ENCODE measurements around the gene ADH5.
"Not testable (repeated sequence)": the region's sequence is repeated elsewhere in the genome, so short reads cannot be mapped to it uniquely, and the experiment has no call there.

The ADH5 gene

DNA sequence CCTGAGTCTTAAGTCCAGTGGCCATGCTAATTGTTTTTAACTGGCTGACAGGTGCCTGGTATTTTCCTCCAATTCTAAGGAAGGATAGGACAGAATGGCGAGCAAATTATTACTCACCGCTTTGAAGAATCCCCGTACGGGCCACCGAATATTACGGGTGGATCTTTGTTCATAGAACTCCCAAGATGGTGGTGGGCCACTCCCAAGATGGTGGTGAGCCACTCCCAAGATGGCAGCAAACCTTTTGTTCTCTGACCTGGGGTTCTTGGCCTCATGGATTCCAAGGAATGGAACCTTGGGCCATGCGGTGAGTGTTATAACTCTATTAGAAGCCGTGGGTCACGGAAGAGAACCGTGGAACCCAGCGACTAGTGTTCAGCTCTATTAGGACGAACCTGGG, 20.7 kb upstream of the ADH5 start:
- H3K9me3 ChIP-seq (ENCODE audit: insufficient read depth, low read depth, low read length); H3K36me3 ChIP-seq (ENCODE audit: insufficient read depth, low read length); H3K4me1 ChIP-seq (ENCODE audit: insufficient read depth, low read length); H3K4me3 ChIP-seq (ENCODE audit: low read length); H3K27me3 ChIP-seq (ENCODE audit: insufficient read depth, low read length); H3K27ac ChIP-seq (ENCODE audit: low read depth, low read length); H3K9ac ChIP-seq (ENCODE audit: low read depth, low read length): not testable (repeated sequence)
- WGBS, result 88% methylated on average over 12 of the region's 12 CpGs

DNA sequence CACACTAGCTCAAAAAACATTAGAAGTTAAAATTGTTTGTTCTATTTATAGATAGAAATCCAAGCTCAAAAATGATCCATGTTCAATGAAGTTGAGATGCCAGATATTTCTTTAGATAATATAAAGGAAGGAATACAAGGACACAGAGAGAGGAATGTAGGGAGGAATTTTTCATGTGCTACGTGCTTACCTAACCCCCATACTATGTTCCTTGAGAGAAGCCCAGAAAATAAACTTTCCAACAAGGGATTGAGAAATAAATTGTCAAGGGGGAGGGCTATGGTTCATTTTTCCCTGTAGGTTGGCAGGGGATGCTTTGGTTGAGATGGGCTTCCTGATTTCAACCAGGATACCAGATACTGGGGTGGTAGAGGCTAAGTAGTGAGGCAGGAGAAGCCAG, 15.6 kb upstream of the ADH5 start:
- Histone ChIP-seq H3K27ac (ENCODE audit: low read depth, low read length) (no peak overlapping the region), H3K4me1 (ENCODE audit: insufficient read depth, low read length) (no peaks in the 10 kb centered on the region), H3K4me3 (ENCODE audit: low read length) (no peak overlapping the region), H3K27me3 (ENCODE audit: insufficient read depth, low read length) (no peaks in the 10 kb centered on the region), H3K9me3 (ENCODE audit: insufficient read depth, low read depth, low read length) (peaks cover 5% of the 10 kb centered on the region; the same call in 1 of the 2 replicates), H3K9ac (ENCODE audit: low read depth, low read length) (no peak overlapping the region), H3K36me3 (ENCODE audit: insufficient read depth, low read length) (peaks cover 3% of the 10 kb centered on the region; the same call in 1 of the 2 replicates)
- no CpG with 5 or more reads among the region's 1 CpG for WGBS

- Histone ChIP-seq H3K36me3 (ENCODE audit: insufficient read depth, low read length) (peaks cover 3% of the 10 kb centered on the region; the same call in 1 of the 2 replicates), H3K27ac (ENCODE audit: low read depth, low read length) (no peak overlapping the region)
Observed at GRCh38 chr4:99103166-99103565, 14.6 kb upstream of the ADH5 start.

DNA sequence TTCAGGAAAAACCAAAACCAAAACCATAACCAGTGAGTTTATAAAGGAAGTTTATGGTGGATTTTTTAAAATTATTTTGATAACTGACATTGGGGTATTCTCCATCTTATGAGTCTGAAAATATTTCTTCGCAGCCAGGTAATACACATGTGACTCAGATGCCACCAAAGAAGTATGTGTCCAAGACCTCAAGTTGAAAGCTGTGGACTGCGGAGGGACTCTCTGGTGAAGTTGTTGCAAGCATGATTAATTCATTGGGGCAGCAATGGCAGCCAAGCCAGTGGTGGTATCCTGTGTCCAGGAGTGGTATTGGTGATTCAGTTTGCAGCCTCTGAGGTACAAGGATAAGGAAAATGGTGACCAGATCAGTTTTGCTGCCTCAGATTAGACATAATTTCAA, 14.0 kb upstream of the ADH5 start:
- Histone ChIP-seq H3K36me3 (ENCODE audit: insufficient read depth, low read length) (peaks cover 3% of the 10 kb centered on the region; the same call in 1 of the 2 replicates), H3K9ac (ENCODE audit: low read depth, low read length) (no peak overlapping the region), H3K27me3 (ENCODE audit: insufficient read depth, low read length) (no peaks in the 10 kb centered on the region), H3K4me1 (ENCODE audit: insufficient read depth, low read length) (no peaks in the 10 kb centered on the region), H3K4me3 (ENCODE audit: low read length) (no peak overlapping the region), H3K27ac (ENCODE audit: low read depth, low read length) (no peak overlapping the region), H3K9me3 (ENCODE audit: insufficient read depth, low read depth, low read length) (peaks cover 5% of the 10 kb centered on the region; the same call in 1 of the 2 replicates)
- 97% methylated on average over 2 of the region's 2 CpGs for WGBS

More at GRCh38 chr4:99103166-99103565, 14.6 kb upstream of the ADH5 start:
- H3K4me3 ChIP-seq (ENCODE audit: low read length), result no peak overlapping the region
- H3K4me1 ChIP-seq (ENCODE audit: insufficient read depth, low read length), result no peaks in the 10 kb centered on the region
- peaks cover 5% of the 10 kb centered on the region; the same call in 1 of the 2 replicates for H3K9me3 ChIP-seq (ENCODE audit: insufficient read depth, low read depth, low read length)
- no peak overlapping the region for H3K9ac ChIP-seq (ENCODE audit: low read depth, low read length)
- no peaks in the 10 kb centered on the region for H3K27me3 ChIP-seq (ENCODE audit: insufficient read depth, low read length)

- H3K36me3 ChIP-seq (ENCODE audit: insufficient read depth, low read length), result peaks cover 3% of the 10 kb centered on the region; the same call in 1 of the 2 replicates
- H3K27ac ChIP-seq (ENCODE audit: low read depth, low read length), result no peak overlapping the region
- H3K4me1 ChIP-seq (ENCODE audit: insufficient read depth, low read length), result no peaks in the 10 kb centered on the region
- WGBS, result no CpG with 5 or more reads among the region's 1 CpG
- no peak overlapping the region for H3K4me3 ChIP-seq (ENCODE audit: low read length)
- no peak overlapping the region for H3K9ac ChIP-seq (ENCODE audit: low read depth, low read length)
- H3K9me3 ChIP-seq (ENCODE audit: insufficient read depth, low read depth, low read length), result peaks cover 5% of the 10 kb centered on the region; the same call in 1 of the 2 replicates
- H3K27me3 ChIP-seq (ENCODE audit: insufficient read depth, low read length), result no peaks in the 10 kb centered on the region
Observed at GRCh38 chr4:99100876-99101275, 12.3 kb upstream of the ADH5 start.

GRCh38 chr4:99099814-99100213, 11.2 kb upstream of the ADH5 start:
- H3K9me3 ChIP-seq (ENCODE audit: insufficient read depth, low read depth, low read length), result not testable (repeated sequence)
- 77% methylated on average over 5 of the region's 5 CpGs for WGBS

DNA sequence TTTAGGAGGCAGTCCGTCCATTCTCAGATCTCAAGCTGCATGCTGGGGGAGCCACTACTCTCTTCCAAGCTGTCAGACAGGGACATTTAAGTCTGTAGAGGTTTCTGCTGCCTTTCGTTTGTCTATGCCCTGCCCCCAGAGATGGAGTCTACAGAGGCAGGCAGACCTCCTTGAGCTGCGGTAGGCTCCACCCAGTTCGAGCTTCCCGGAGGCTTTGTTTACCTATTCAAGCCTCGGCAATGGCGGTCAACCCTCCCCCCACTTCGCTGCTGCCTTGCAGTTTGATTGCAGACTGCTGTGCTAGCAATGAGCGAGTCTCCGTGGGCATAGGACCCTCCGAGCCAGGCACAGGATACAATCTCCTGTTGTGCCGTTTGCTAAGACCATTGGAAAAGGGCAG, 10.7 kb upstream of the ADH5 start:
- Histone ChIP-seq H3K4me1 (ENCODE audit: insufficient read depth, low read length) (no peaks in the 10 kb centered on the region), H3K4me3 (ENCODE audit: low read length) (no peak overlapping the region), H3K9ac (ENCODE audit: low read depth, low read length) (no peak overlapping the region), H3K27ac (ENCODE audit: low read depth, low read length) (no peak overlapping the region), H3K36me3 (ENCODE audit: insufficient read depth, low read length) (peaks cover 3% of the 10 kb centered on the region; the same call in 1 of the 2 replicates), H3K27me3 (ENCODE audit: insufficient read depth, low read length) (no peaks in the 10 kb centered on the region), H3K9me3 (ENCODE audit: insufficient read depth, low read depth, low read length) (peaks cover 5% of the 10 kb centered on the region; the same call in 1 of the 2 replicates)
- 86% methylated on average over 12 of the region's 12 CpGs for WGBS

More at GRCh38 chr4:99099814-99100213, 11.2 kb upstream of the ADH5 start:
- H3K27ac ChIP-seq (ENCODE audit: low read depth, low read length); H3K9ac ChIP-seq (ENCODE audit: low read depth, low read length); H3K27me3 ChIP-seq (ENCODE audit: insufficient read depth, low read length); H3K36me3 ChIP-seq (ENCODE audit: insufficient read depth, low read length); H3K4me1 ChIP-seq (ENCODE audit: insufficient read depth, low read length); H3K4me3 ChIP-seq (ENCODE audit: low read length): not testable (repeated sequence)

GRCh38 chr4:99091841-99092240, 3.3 kb upstream of the ADH5 start:
- 83% methylated on average over 2 of the region's 2 CpGs for WGBS
- H3K4me1 ChIP-seq (ENCODE audit: insufficient read depth, low read length), result peaks cover 20% of the 10 kb centered on the region
- H3K9ac ChIP-seq (ENCODE audit: low read depth, low read length); H3K36me3 ChIP-seq (ENCODE audit: insufficient read depth, low read length); H3K9me3 ChIP-seq (ENCODE audit: insufficient read depth, low read depth, low read length); H3K27me3 ChIP-seq (ENCODE audit: insufficient read depth, low read length); H3K27ac ChIP-seq (ENCODE audit: low read depth, low read length); H3K4me3 ChIP-seq (ENCODE audit: low read length): not testable (repeated sequence)

- Histone ChIP-seq H3K36me3 (ENCODE audit: insufficient read depth, low read length) (no peaks in the 10 kb centered on the region), H3K4me3 (ENCODE audit: low read length) (peak overlapping the region; percentile 83), H3K9ac (ENCODE audit: low read depth, low read length) (peak overlapping the region; percentile 21; the same call in 1 of the 2 replicates), H3K27ac (ENCODE audit: low read depth, low read length) (no peak overlapping the region), H3K9me3 (ENCODE audit: insufficient read depth, low read depth, low read length) (no peaks in the 10 kb centered on the region), H3K4me1 (ENCODE audit: insufficient read depth, low read length) (peaks cover 21% of the 10 kb centered on the region), H3K27me3 (ENCODE audit: insufficient read depth, low read length) (no peaks in the 10 kb centered on the region)
- 33% methylated on average over 1 of the region's 2 CpGs for WGBS
Observed at GRCh38 chr4:99091216-99091575, 2.6 kb upstream of the ADH5 start.

- Histone ChIP-seq H3K9ac (ENCODE audit: low read depth, low read length) (peak overlapping the region; percentile 21; the same call in 1 of the 2 replicates), H3K27me3 (ENCODE audit: insufficient read depth, low read length) (no peaks in the 10 kb centered on the region), H3K4me1 (ENCODE audit: insufficient read depth, low read length) (peaks cover 25% of the 10 kb centered on the region), H3K27ac (ENCODE audit: low read depth, low read length) (no peak overlapping the region), H3K4me3 (ENCODE audit: low read length) (peak overlapping the region; percentile 83), H3K36me3 (ENCODE audit: insufficient read depth, low read length) (peaks cover under 1% of the 10 kb centered on the region; the same call in 1 of the 2 replicates), H3K9me3 (ENCODE audit: insufficient read depth, low read depth, low read length) (no peaks in the 10 kb centered on the region)
- WGBS, result 62% methylated on average over 2 of the region's 2 CpGs
Observed at GRCh38 chr4:99090481-99091215, 2.1 kb upstream of the ADH5 start.

DNA sequence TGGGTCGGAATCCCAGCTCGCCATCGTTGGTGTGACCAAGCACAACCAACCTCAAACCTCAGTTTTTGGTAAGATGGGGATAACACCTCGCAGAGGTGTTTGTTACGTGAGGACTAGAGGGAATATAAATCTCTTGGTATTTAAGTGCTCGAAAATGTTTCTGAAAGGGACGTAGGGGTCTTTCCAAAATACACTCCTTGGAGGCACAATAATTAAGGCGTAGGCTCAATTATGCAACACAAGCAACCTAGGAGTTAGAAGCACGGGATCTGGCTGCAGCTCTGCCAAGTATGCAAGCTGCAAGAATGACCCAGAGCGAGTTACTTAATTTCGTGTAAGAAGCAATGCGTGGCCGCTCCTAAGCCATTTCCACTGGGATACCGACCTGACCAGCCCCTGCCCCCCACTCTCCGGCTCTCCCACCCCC, 552 bp downstream of the ADH5 start:
- Histone ChIP-seq H3K9ac (ENCODE audit: low read depth, low read length) (peak overlapping the region; percentile 97), H3K9me3 (ENCODE audit: insufficient read depth, low read depth, low read length) (no peaks in the 10 kb centered on the region), H3K27me3 (ENCODE audit: insufficient read depth, low read length) (no peaks in the 10 kb centered on the region), H3K27ac (ENCODE audit: low read depth, low read length) (peak overlapping the region; percentile 90), H3K4me1 (ENCODE audit: insufficient read depth, low read length) (peaks cover 25% of the 10 kb centered on the region), H3K4me3 (ENCODE audit: low read length) (peak overlapping the region; percentile 83), H3K36me3 (ENCODE audit: insufficient read depth, low read length) (peaks cover 27% of the 10 kb centered on the region)
- 1% methylated on average over 15 of the region's 15 CpGs for WGBS

All from HUES64 (cell line).